Stimulated activated CD8-positive, alpha-beta memory T cell treated with anti-CD3 and anti-CD28 coated beads, Interleukin-12 subunit alpha, Interleukin-12 subunit beta, amount 100 ng/mL, for 4 hours (primary cell): Measurements from ENCODE around the gene CYB561A3.

Experiments
- DNase-seq: peaks from one replicate; pipeline ENCODE4 v3.0.0-alpha.2; 2020; ENCODE audit warnings: low read depth

The CYB561A3 gene

GRCh38 chr11:61325649-61326414 is 35.9 kb downstream of the CYB561A3 start:
- no peak for DNase-seq

GRCh38 chr11:61315260-61315659 is 46.4 kb downstream of the CYB561A3 start:
- DNase-seq: no peak

- DNase-seq: no peak
These were observed 50.9 kb downstream of the CYB561A3 start for GRCh38 chr11:61310749-61311148.

DNA sequence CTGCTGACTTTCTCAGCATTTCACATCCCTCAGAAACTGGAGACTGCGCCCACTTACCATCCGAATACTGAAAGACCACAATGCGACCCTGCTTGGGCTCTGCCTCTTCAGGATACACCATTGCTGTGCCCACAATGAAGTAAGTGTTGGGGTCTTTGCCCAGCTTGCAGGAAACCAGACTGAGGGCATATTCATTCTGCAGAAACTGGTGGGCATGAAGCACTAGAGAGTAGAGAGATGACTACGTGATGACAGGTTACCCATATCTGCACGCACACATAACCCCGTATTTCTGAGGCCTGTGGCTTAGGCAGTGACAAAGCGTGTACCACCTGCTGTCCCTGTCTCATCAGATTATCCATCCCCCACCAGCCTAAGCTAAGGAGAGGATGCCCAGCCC is 51.9 kb downstream of the CYB561A3 start:
- no peak for DNase-seq

DNA sequence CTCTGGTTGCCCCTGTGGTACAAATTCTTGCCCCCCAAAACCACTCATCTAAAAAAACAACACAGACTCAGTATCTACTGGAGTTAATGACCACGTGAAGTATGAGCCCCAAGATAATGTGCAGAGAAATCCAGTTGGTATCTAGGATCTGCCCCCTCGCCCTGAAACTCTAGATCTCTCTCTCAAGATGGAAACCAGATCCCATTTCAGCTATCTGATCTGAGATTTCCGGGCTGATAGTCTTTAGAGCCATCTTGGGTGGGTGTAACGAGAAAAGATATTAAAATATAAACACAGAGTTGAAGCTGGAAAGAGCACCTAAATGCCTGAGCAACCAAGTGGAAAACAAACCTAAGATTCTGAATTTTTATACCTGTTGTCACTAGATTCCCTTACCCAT is 52.5 kb downstream of the CYB561A3 start:
- DNase-seq: no peak

DNA sequence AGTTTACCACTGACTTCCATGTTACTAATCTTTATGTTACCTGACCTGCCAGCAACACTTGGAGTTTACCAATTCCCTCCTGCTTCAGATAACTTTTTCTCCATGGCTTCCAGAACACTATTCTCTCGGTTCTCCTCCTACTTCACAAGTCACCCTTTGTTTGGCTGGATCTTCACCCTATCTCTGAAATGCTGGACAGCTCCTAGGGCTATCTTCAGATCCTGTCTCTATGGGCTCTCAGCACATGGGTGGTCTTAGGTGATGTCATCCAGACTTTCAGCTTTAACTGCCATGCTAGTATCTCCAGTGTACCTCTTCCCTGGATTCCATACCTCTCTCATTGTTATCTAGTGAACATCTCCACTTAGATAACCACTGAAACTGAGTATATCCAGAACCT is 54.3 kb downstream of the CYB561A3 start:
- DNase-seq: no peak

DNA sequence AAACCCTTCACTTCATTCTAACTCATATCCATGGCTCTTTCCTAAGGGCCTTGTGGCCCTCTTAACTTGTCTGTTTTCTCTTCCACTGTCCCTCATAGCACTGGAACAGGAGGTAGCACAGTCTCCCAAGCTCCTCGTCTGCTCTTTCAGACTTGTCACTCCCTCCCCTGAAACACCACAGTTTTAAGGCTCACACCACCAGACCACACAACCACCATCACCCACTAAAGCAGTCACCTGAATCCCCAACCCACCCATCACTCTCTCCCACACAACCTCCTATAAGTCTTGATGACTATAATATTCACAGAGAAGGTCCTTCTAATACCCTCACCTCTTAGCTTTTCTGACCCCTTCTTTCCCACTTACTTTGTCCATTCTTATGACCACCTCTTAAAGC is 55.5 kb downstream of the CYB561A3 start:
- DNase-seq: no peak

GRCh38 chr11:61305417-61305816 is 56.3 kb downstream of the CYB561A3 start:
- DNase-seq: no peak

DNA sequence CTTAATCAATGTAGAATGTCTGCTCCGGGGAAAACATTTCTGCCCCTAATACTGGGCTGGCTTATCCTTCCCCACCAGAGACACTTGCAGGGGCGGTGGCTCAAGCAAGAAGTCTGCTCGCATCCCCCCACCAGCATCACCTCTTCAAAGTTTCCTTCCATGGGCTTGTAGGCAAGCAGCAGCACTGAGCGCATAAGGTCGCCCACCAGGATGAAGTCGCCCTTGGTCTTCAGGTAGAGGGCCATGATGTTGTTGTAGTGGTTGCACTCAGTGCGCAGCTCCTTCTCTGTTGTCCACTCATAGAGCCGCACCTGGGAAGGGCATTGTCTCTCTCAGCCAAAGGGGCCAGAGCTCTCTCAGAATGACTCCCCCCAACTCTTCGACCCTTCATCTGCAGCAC is 58.0 kb downstream of the CYB561A3 start:
- DNase-seq: no peak

- DNase-seq: no peak
These were observed 59.1 kb downstream of the CYB561A3 start for GRCh38 chr11:61302550-61302949.
